B cell (primary cell): ENCODE results near the gene TMCC3. TPM values are rescaled to one million over a fixed set of nuclear protein-coding genes. Genes with fewer than 3 reads are reported as not detected.

Source experiments
- ATAC-seq: fragments of 200-7000 bp; cut with Tn5 transposase; one replicate; pipeline ENCODE4 v1.10.0; 2021; ENCODE audit warnings: low read depth, mild to moderate bottlenecking, moderate number of reproducible peaks, moderate library complexity
- CTCF ChIA-PET: fragments of 350-600 bp; sonication (Branson Sonifier 250); formaldehyde crosslinking; loops from one replicate; lab custom pipeline; 2021; ENCODE audit warnings: antibody characterized with exemption, inconsistent platforms; lab: Charles Lee
- POLR2A ChIA-PET: fragments of 350-600 bp; sonication (Branson Sonifier 250); formaldehyde crosslinking; loops from one replicate; lab custom pipeline; 2021; ENCODE audit warnings: antibody characterized with exemption; lab: Charles Lee
- DNase-seq: peaks from one replicate; pipeline ENCODE4 v3.0.0; 2013
- H2AFZ ChIP-seq: 2 replicates; pipeline ENCODE4 v1.6.1; 2012; ENCODE audit warnings: mild to moderate bottlenecking, low read depth, low read length; ENCODE audit not compliant: insufficient read depth, poor library complexity, severe bottlenecking
- H3K27ac ChIP-seq, 2 donors: 1 replicate in 1 of 2; 2 replicates in 1 of 2; pipeline ENCODE4 v1.5.1; 2012 to 2013; ENCODE audit warnings: low read length in 2 of 2, mild to moderate bottlenecking in 2 of 2, moderate library complexity in 1 of 2
- H3K27me3 ChIP-seq, 4 experiments: fragments of 200-600 bp in 1 of 4; sonication (generic) in 1 of 4; replicated peaks in 1 of 4; 1 replicate in 2 of 4; 2 replicates in 2 of 4; pipeline versions ENCODE4 v1.6.1 to v1.7.0; 2013 to 2016; ENCODE audit warnings: low read length in 3 of 4, mild to moderate bottlenecking in 2 of 4, mixed read lengths in 1 of 4, moderate library complexity in 1 of 4; ENCODE audit not compliant: insufficient read depth in 4 of 4, control insufficient read depth in 3 of 4; ENCODE audit errors: control extremely low read depth in 1 of 4
- H3K36me3 ChIP-seq, 2 experiments: replicated peaks in 1 of 2; 1 replicate in 1 of 2; 2 replicates in 1 of 2; pipeline versions ENCODE4 v1.6.1 to v1.7.1; 2013; ENCODE audit warnings: low read length in 1 of 2; ENCODE audit not compliant: insufficient read depth in 2 of 2, control insufficient read depth in 1 of 2; ENCODE audit errors: control extremely low read depth in 1 of 2, extremely low read depth in 1 of 2
- H3K4me1 ChIP-seq, 2 donors: fragments of 200-600 bp in 1 of 2; sonication (generic) in 1 of 2; 1 replicate in 1 of 2; 2 replicates in 1 of 2; pipeline versions ENCODE4 v1.5.1 to v1.6.1; 2013 to 2017; ENCODE audit warnings: low read length in 2 of 2; ENCODE audit not compliant: control insufficient read depth in 2 of 2, insufficient read depth in 2 of 2
- H3K4me2 ChIP-seq: replicated peaks from 2 replicates; pipeline ENCODE3; 2012; ENCODE audit warnings: mild to moderate bottlenecking, low read depth, low read length; ENCODE audit not compliant: poor library complexity, severe bottlenecking
- H3K4me3 ChIP-seq, 5 experiments: fragments of 200-600 bp in 1 of 5; sonication (generic) in 1 of 5; 1 replicate in 3 of 5; 2 replicates in 2 of 5; pipeline versions ENCODE4 v1.5.1 to v1.7.0; 2011 to 2016; ENCODE audit warnings: low read length in 4 of 5, mild to moderate bottlenecking in 4 of 5, low read depth in 2 of 5, control low read depth in 1 of 5, moderate library complexity in 1 of 5; ENCODE audit not compliant: insufficient read depth in 1 of 5; ENCODE audit errors: control extremely low read depth in 1 of 5, extremely low read depth in 1 of 5
- H3K79me2 ChIP-seq: fragments of 200-600 bp; sonication (generic); one replicate; pipeline ENCODE4 v1.6.0; 2016; ENCODE audit warnings: low read length; ENCODE audit not compliant: control insufficient read depth, insufficient read depth
- H3K9ac ChIP-seq: fragments of 200-600 bp; sonication (generic); 2 replicates; pipeline ENCODE4 v1.6.1; 2017; ENCODE audit warnings: mild to moderate bottlenecking, low read length, moderate library complexity
- H3K9me3 ChIP-seq, 3 donors: one replicate each; pipeline versions ENCODE4 v1.6.1 to v1.7.1; 2013; ENCODE audit warnings: low read length in 2 of 3; ENCODE audit not compliant: control insufficient read depth in 2 of 3, insufficient read depth in 1 of 3; ENCODE audit errors: control extremely low read depth in 1 of 3
- H4K20me1 ChIP-seq: 2 replicates; pipeline ENCODE4 v1.6.0; 2012; ENCODE audit warnings: mild to moderate bottlenecking, low read length; ENCODE audit not compliant: insufficient read depth, control insufficient read depth, poor library complexity, severe bottlenecking
- H3K27ac Mint-ChIP-seq: one replicate; pipeline ENCODE4 v1.8.0; 2021; ENCODE audit warnings: mixed read lengths
- H3K27me3 Mint-ChIP-seq: one replicate; pipeline ENCODE4 v1.8.0; 2021; ENCODE audit warnings: mixed read lengths
- H3K4me1 Mint-ChIP-seq: one replicate; pipeline ENCODE4 v1.8.0; 2021; ENCODE audit warnings: mixed read lengths
- H3K4me3 Mint-ChIP-seq: one replicate; pipeline ENCODE4 v1.8.0; 2021; ENCODE audit warnings: mixed read lengths
- H3K9me3 Mint-ChIP-seq: one replicate; pipeline ENCODE4 v1.8.0; 2022; ENCODE audit warnings: mixed read lengths; ENCODE audit not compliant: insufficient read depth
- CTCF ChIP-seq: fragments of 200-600 bp; IDR thresholded peaks from one replicate; pipeline ENCODE4 v1.8.0; 2022; ENCODE audit warnings: antibody characterized with exemption, mild to moderate bottlenecking
- EZH2 ChIP-seq: IDR thresholded peaks from 2 replicates; pipeline ENCODE4 v1.6.1; 2012; ENCODE audit warnings: borderline replicate concordance, low read depth, mild to moderate bottlenecking, moderate library complexity, low read length; ENCODE audit not compliant: insufficient read depth, poor library complexity, severe bottlenecking
- WGBS: methylation state at CpG from one replicate; pipeline ENCODE4 v1.1.5; 2013; ENCODE audit warnings: missing lambda C conversion rate; ENCODE audit not compliant: insufficient coverage; 5-methylcytosine and 5-hydroxymethylcytosine counted together
- intact Hi-C: fragments of 100-400 bp; cut with micrococcal nuclease; formaldehyde crosslinking; loops from one replicate; pipeline ENCODE4 v1.10.0; 2022
- polyA plus RNA-seq: library from polyadenylated mRNA; depleted of rRNA; stranded (reverse); fragments of >200 nt; gene quantifications from 2 replicates; pipeline ENCODE4 v1.2.3, GENCODE V29; 2012
- total RNA-seq, 2 donors: library from RNA; stranded (reverse); fragments of 120-200 nt in 1 of 2; gene quantifications; 1 replicate in 1 of 2; 2 replicates in 1 of 2; pipeline versions ENCODE4 v1.2.3 to v1.2.4, GENCODE V29; 2013 to 2022

The TMCC3 gene
- total and polyA plus RNA-seq, 2 donors (not counting 1 experiment from before 2014, with no cell fraction given), result 4.5 to 8.8 TPM

DNA sequence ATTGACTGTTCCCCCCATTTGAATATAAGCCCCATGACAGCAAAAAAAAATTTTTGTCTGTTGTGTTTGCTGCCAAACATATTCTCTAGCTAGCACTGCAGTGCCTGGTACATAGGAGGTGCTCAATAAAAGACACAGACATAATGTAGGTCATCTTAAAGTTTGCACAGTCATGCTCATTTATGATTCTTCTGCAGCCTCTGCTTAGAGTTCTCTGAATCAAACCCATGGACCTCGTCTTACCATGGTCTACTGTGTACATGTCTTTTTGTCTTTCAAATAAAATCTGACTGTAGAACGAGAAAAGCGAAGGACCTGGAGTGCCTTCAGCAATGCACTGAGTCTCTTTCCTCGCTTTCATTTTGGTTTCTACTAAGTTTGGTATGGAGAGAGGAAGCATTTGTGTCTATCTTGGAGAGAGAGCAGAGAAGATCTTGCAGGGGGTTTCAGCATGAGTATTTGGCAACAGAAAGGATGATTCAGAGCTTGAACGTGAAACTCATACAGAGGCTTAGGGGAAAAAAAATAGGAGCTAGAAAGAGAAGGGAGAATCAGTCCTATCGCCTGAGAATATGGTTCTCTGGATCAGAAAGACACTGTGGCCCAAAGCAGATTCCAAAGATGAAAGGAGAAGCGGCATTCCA is 38.8 kb upstream of the TMCC3 start:
- WGBS, result 82% methylated on average over 6 of the region's 7 CpGs
- Histone ChIP-seq H3K9me3 (no peaks in the 10 kb centered on the region), H3K27me3 (no peaks in the 10 kb centered on the region), H4K20me1 (peaks cover 7% of the 10 kb centered on the region), H3K79me2 (peaks cover 3% of the 10 kb centered on the region), H3K4me1 (no peaks in the 10 kb centered on the region), H3K4me2 (no peak overlapping the region), H3K36me3 (peaks cover under 1 to 3% of the 10 kb centered on the region in 2 experiments), H3K9ac (no peak overlapping the region), H2AFZ (no peak overlapping the region), H3K4me3 (no peak overlapping the region), H3K27ac (no peak overlapping the region)
- no peaks in the 10 kb centered on the region for H3K27me3 Mint-ChIP-seq
- intact Hi-C loops, result no loop called here
- no peaks in the 10 kb centered on the region for H3K4me1 Mint-ChIP-seq
- CTCF ChIA-PET, result no interaction called here
- POLR2A ChIA-PET, result no interaction called here
- TF ChIP-seq EZH2, result no peak
- TF ChIP-seq CTCF, result no peak
- ATAC-seq (no peak), DNase-seq (no peak)
- no peaks in the 10 kb centered on the region for H3K9me3 Mint-ChIP-seq
- H3K27ac Mint-ChIP-seq, result no peak overlapping the region
- no peak overlapping the region for H3K4me3 Mint-ChIP-seq

DNA sequence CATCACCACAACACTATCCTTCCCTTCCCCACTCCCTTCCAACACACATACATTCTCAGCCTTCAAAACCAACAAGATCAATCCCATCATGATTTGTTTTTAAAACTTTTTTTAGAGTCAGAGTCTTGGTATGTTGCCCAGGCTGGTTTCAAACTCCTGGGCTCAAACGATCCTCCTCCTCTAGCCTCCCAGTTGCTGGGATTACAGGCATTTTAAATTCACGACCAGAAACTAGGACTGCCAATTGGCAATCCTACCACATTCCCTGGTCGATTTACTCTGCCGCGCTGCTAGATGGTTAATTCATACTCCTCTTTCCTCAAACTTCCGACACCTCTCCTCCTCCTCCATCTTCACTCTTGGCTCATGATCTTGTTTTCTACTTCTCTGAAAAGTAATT is 37.5 kb upstream of the TMCC3 start:
- Histone ChIP-seq H3K9ac (no peak overlapping the region), H3K27me3 (no peaks in the 10 kb centered on the region), H3K4me3 (no peak overlapping the region), H3K27ac (no peak overlapping the region), H3K79me2 (peaks cover 3% of the 10 kb centered on the region), H3K9me3 (no peaks in the 10 kb centered on the region), H3K4me2 (no peak overlapping the region), H2AFZ (no peak overlapping the region), H4K20me1 (peaks cover 3% of the 10 kb centered on the region), H3K36me3 (peaks cover 3% of the 10 kb centered on the region in 2 experiments), H3K4me1 (peaks cover 0 to 6% of the 10 kb centered on the region in 2 donors)
- Mint-ChIP-seq H3K4me3 (no peak overlapping the region), H3K27ac (no peak overlapping the region), H3K27me3 (no peaks in the 10 kb centered on the region), H3K4me1 (peaks cover 11% of the 10 kb centered on the region), H3K9me3 (no peaks in the 10 kb centered on the region)
- DNase-seq, result no peak
- ChIA-PET POLR2A (no interaction called here), CTCF (no interaction called here)
- TF ChIP-seq CTCF, result no peak
- no peak for TF ChIP-seq EZH2
- WGBS, result 97% methylated on average over 6 of the region's 6 CpGs
- intact Hi-C loops, result no loop called here
- no peak for ATAC-seq
